GM23248 (cell line): ENCODE data around the gene RETREG1.

ENCODE experiments used
- EZH2 ChIP-seq: fragments of 200-600 bp; sonication (generic); IDR thresholded peaks from 2 replicates; pipeline ENCODE4 v1.6.1; 2018; ENCODE audit warnings: antibody characterized with exemption, mild to moderate bottlenecking; ENCODE audit not compliant: insufficient read depth, poor library complexity, severe bottlenecking
- EZH2phosphoT487 ChIP-seq: fragments of 200-600 bp; sonication (generic); IDR thresholded peaks from 2 replicates; pipeline ENCODE4 v1.6.1; 2018; ENCODE audit warnings: antibody characterized with exemption, moderate library complexity, mild to moderate bottlenecking, low read depth; ENCODE audit not compliant: insufficient read depth

- TF ChIP-seq EZH2 (no peak), EZH2phosphoT487 (no peak)
Observed at GRCh38 chr5:16606628-16607027, 10.2 kb downstream of the RETREG1 start.
